Endometrial microvascular endothelial cells (primary cell): Measurements from ENCODE around the gene RUNX2. TPM values are rescaled to one million over a fixed set of nuclear protein-coding genes. Genes with fewer than 3 reads are reported as not detected.
"Not testable (repeated sequence)": the region's sequence is repeated elsewhere in the genome, so short reads cannot be mapped to it uniquely, and the experiment has no call there.

ENCODE experiments used
- in situ Hi-C: cut with HindIII; loops from 2 replicates; pipeline ENCODE4 v1.10.0; 2017; ENCODE audit warnings: low sequenced_read_pairs, low pct_unique_long_range_greater_than_20kb; ENCODE audit errors: inconsistent ontology term
- total RNA-seq: library from RNA; depleted of rRNA; stranded (reverse); fragments of >200 nt; gene quantifications from one replicate; pipeline ENCODE4 v1.2.3, GENCODE V29; 2015; ENCODE audit errors: inconsistent ontology term

The RUNX2 gene
- total RNA-seq, 1 donor from 2014 or later = 0.09 TPM

DNA sequence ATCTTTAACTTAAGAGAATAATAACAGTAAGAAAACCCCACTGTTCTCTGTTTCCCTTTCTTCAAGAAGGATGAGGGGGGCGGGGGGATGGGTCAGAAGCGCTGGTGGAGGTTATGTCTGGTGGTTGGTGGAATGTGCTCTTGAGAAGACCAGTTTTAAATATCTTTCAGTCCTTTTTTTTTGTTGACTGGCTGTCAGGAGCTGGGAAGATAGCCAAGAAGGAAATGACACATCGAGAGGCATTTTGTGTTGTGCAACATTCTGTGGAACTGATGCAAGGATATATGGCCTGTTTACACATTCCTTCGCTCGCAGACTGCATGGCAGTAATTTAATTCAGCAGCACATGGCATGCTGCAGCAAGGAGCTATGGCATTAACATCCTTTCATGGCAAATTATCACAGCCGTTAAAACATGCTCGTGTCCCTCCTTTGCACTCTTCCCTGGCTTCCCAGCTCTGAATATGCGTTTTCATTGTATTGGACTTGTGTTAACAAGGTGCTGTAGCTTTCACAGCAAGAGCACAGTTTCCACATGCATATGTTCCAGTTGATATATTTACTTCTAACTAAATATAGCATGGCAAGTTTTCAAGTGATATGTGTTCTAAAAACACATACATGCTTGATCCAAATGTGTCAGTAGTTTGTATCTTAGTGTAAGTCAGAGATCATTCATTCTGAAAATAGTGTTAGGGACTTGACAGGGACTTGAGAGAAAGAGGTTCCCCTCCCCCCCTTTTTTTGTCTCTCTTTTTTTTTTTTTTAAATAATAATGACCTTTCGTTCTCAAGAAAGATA is 117.8 kb downstream of the RUNX2 start:
- in situ Hi-C loops = no loop called here

- in situ Hi-C loops = no loop called here
These were observed 118.9 kb downstream of the RUNX2 start for GRCh38 chr6:45447005-45447404.

- in situ Hi-C loops = no loop called here
These were observed 119.6 kb downstream of the RUNX2 start for GRCh38 chr6:45447716-45448115.

GRCh38 chr6:45448417-45449389 is 120.6 kb downstream of the RUNX2 start:
- in situ Hi-C loops = no loop called here

DNA sequence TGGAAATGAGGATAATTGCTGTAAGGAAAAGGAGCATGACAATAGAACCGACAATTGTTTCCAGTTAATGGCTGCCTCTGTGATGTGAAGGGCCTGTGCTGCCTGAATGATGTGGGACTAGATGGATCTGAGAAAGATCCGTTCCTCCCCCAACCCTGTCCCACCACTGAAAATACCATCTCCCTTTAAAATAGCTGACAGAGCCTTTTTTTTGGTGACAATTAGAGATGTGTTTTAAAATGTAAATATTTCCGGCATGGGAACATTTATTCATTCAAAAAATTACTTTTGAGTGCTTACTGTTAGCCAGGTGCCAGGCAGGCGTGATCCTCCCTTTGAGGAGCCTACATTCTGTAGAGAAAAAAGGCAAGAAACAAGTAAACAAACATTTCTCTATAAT is 122.0 kb downstream of the RUNX2 start:
- in situ Hi-C loops = no loop called here

- in situ Hi-C loops = no loop called here
These were observed 122.7 kb downstream of the RUNX2 start for GRCh38 chr6:45450831-45451230.

- in situ Hi-C loops = no loop called here
These were observed 126.1 kb downstream of the RUNX2 start for GRCh38 chr6:45454008-45454911.

GRCh38 chr6:45455408-45455807 is 127.3 kb downstream of the RUNX2 start:
- in situ Hi-C loops = no loop called here

DNA sequence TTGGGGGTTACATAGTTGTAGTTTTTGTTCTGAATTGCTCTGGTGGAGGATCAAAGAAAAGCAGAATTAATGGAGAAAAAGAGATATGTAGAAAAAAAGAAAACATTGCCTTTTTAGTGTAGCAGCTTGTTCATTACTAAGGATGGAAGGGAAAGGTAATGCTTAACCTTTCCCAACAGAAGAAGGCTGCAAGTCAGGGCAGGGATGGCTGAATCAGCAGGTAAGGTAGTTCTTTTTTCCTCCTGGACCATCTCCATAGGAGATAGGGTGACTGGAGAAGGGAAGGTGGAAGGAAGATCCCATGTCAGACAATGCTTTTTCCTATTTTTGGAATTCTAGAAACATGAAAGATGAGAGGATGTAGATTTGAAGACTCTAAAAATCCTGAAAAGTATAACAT is 129.0 kb downstream of the RUNX2 start:
- in situ Hi-C loops = no loop called here

GRCh38 chr6:45458672-45459071 is 130.5 kb downstream of the RUNX2 start:
- in situ Hi-C loops = no loop called here

DNA sequence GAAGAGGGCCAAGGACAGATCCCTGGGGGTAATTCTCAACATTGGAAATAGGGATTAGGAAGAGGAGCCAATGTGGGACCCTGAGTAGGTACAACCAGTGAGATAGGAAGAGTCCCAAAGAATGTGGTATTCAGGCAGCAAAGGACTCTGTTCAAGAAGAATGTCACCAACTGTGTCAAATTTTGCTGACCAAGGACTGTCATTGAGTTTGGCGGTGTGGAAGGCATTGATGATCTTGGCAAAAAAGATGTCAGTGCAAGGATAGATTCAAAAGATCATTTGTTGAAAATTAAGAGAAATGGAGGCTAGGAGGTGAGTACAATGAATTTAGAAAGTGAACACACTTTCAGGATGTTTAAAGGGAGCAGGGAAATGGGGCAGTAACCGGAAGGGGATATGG is 132.0 kb downstream of the RUNX2 start:
- in situ Hi-C loops = no loop called here

DNA sequence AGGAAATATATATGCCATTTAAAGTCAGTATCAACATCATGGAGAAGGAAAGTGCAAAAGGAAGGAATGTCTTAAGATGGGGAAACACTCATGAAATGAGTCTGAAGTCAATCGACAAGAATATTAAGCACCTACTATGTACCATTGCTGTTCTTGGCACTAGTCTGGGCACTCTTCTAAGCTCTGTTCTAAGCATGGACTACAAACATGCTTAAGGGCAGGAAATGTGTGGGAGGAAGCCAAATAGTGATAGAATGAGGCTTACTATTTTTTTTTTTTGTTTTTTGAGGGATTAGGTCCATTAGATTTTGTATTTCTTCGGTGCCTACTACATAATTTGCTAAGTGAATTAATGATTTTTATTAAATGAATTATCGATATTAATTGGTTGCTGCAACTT is 133.4 kb downstream of the RUNX2 start:
- in situ Hi-C loops = no loop called here

DNA sequence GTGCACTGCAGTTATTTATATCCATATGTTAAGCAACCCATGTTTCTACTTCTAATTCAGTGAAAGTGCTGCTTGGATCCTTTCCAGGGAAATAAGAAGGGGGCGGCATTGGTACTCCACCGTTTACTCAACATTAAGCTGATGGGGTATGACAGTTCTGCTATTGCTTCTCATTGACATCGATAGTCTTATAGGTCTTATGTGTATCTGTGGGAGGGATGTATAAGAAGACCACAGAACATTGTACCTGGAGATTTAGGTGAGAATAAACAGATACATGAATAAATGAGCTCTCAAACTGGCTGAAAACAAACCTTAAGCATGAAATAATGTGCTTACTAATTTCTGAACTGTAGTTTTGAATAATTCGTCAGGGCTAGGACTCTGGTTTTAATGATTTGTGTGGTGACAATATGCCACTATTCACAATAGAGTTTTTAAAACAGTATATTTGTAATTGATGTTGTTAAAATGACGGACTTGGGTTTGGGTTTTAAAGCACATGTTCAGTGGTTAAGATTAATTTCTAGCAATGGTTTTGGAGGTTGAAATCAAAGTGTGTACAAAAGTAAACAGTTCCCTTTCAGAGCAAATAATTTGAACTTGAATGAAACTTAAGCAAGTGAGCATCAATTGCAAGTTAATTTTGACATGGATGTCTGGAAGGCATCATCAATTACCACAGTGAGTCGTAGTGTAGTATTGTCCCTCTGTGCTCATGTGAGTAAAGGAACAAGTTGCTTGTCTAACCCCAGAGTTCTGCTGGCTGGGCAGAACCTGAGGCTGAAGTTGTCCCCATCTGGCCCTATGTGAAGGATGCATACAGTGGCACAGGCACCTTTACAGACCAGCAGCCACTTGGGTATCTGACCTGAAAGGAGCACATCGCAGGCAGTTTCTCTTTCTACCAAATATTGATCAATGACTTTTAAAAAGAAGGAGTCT is 134.3 kb downstream of the RUNX2 start:
- in situ Hi-C loops = no loop called here

GRCh38 chr6:45464685-45465084 is 136.6 kb downstream of the RUNX2 start:
- in situ Hi-C loops = no loop called here

DNA sequence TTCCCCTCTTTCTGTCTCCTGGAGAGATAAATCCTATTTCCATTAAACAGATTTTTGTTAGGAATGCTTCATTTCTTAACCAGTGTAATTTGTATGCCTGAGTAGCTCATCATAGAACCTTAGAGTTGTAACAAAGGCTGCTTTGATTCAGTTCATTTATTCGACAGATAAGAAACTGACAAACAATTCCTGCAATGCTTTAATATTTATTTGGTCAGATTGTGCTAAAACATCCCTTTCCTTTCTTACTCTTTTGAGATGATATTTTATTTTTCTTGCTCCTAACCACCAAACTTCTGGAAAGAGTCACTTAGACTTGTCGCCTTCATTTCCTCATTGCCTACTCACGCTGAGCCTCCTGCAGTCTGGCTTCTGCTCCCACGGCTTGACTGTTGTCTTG is 138.6 kb downstream of the RUNX2 start:
- in situ Hi-C loops = no loop called here

DNA sequence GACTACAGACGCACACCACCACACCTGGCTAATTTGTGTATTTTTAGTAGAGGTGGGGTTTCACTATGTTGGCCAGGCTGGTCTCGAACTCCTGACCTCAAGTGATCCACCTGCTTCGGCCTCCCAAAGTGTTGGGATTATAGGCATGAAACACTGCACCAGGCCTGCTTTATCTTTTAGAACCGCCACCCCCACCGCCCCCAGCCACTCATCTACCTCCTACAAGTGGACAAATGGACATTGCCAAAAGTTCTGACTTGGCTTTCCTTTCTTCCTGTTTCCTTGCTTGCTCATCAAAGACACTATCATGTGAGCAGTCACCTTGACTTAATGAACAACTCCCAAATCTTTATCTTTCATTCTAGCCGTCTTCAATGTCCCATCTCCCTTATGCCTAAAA is 139.3 kb downstream of the RUNX2 start:
- in situ Hi-C loops = not testable (repeated sequence)

DNA sequence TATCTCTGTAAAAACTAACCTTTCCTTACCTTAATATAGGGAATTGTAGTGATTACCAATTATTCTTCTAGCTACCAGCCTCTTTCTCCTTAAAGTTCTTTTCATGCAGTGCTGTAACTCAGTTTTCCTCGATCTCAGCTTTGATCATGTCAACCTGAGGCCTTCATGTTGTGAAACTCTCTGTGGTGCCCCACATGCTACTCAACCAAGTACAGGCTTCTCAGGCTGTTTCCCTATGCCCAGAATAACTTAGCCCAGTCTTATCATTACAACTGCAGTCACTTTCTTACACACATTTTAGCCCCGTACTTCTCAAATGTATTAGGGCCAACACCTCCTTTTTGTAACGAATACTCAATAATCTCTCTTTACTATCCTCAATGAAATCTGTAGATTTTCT is 139.7 kb downstream of the RUNX2 start:
- in situ Hi-C loops = no loop called here

GRCh38 chr6:45469663-45470062 is 141.5 kb downstream of the RUNX2 start:
- in situ Hi-C loops = no loop called here
